GM18508 (cell line): ENCODE data around the gene PTPRS.

Source experiments
- ATAC-seq: cut with Tn5 transposase; IDR thresholded peaks from one replicate; pipeline ENCODE4 v1.9.1; 2021; ENCODE audit warnings: moderate number of reproducible peaks; ENCODE audit not compliant: insufficient read depth, unreplicated experiment

Gene PTPRS

GRCh38 chr19:5313307-5313706 is 27.3 kb downstream of the PTPRS start:
- no peak for ATAC-seq

GRCh38 chr19:5312058-5312457 is 28.6 kb downstream of the PTPRS start:
- ATAC-seq: no peak

GRCh38 chr19:5309438-5310204 is 31.0 kb downstream of the PTPRS start:
- no peak for ATAC-seq

GRCh38 chr19:5308451-5309437 is 31.9 kb downstream of the PTPRS start:
- no peak for ATAC-seq

GRCh38 chr19:5307655-5308054 is 33.0 kb downstream of the PTPRS start:
- no peak for ATAC-seq

- no peak for ATAC-seq
These were observed 35.4 kb downstream of the PTPRS start for GRCh38 chr19:5305163-5305562.

GRCh38 chr19:5304486-5304885 is 36.1 kb downstream of the PTPRS start:
- ATAC-seq: no peak

GRCh38 chr19:5303208-5303607 is 37.4 kb downstream of the PTPRS start:
- ATAC-seq: no peak

GRCh38 chr19:5302396-5302795 is 38.2 kb downstream of the PTPRS start:
- ATAC-seq: no peak

GRCh38 chr19:5299137-5299536 is 41.5 kb downstream of the PTPRS start:
- ATAC-seq: no peak

- ATAC-seq: no peak
These were observed 42.1 kb downstream of the PTPRS start for GRCh38 chr19:5298471-5298901.

- no peak for ATAC-seq
These were observed 43.3 kb downstream of the PTPRS start for GRCh38 chr19:5297272-5297669.

GRCh38 chr19:5296457-5297271 is 43.9 kb downstream of the PTPRS start:
- no peak for ATAC-seq

- no peak for ATAC-seq
These were observed 44.6 kb downstream of the PTPRS start for GRCh38 chr19:5296021-5296420.

GRCh38 chr19:5294403-5295160 is 46.0 kb downstream of the PTPRS start:
- no peak for ATAC-seq

- ATAC-seq: no peak
These were observed 46.8 kb downstream of the PTPRS start for GRCh38 chr19:5293612-5294378.

- ATAC-seq: no peak
These were observed 47.6 kb downstream of the PTPRS start for GRCh38 chr19:5292822-5293611.

GRCh38 chr19:5292453-5292821 is 48.2 kb downstream of the PTPRS start:
- no peak for ATAC-seq
